ENCODE data around the gene MON2. TPM values are rescaled to one million over a fixed set of nuclear protein-coding genes. Genes with fewer than 3 reads are reported as not detected.

The MON2 gene
- total and polyA plus RNA-seq, 2 donors (not counting 3 experiments of a cell fraction or from before 2014, with no cell fraction given): 8.9 to 41.8 TPM

GRCh38 chr12:62618319-62618718 is 151.7 kb downstream of the MON2 start:
- H3K4me1 ChIP-seq (ENCODE audit: control insufficient read depth, extremely low read depth, insufficient read depth, low read length): peaks cover 12% of the 10 kb centered on the region
- FAIRE-seq: no peak
- DNase-seq (ENCODE audit: low read depth, low spot score): peak; percentile 68
- ChIA-PET CTCF (interaction anchor here (1.0 to 3.2 kb wide), 9 partner anchors 9 to 176 kb away, joined by 3 to 13 read pairs (median 5); no protein-coding TSS in a partner anchor), POLR2A (no interaction called here)
- H3K9me1 ChIP-seq (replicated peaks; ENCODE audit: control insufficient read depth, extremely low read depth, insufficient read depth, low read length): no peaks in the 10 kb centered on the region
- TF ChIP-seq CTCF (IDR thresholded peaks at IDR 0.05; ENCODE audit: extremely low read depth in 1 of 2, insufficient read depth in 1 of 2, low read depth in 1 of 2, low read length in 2 of 2) (no peak), MAX (IDR thresholded peaks at IDR 0.05; ENCODE audit: insufficient read depth, insufficient read length) (no peak), JUN (IDR thresholded peaks at IDR 0.05; ENCODE audit: borderline replicate concordance, insufficient read depth, insufficient read length, low read depth) (no peak), EZH2 (IDR thresholded peaks at IDR 0.05; ENCODE audit: borderline replicate concordance, low read depth, low read length, severe bottlenecking) (no peak), GATA2 (IDR thresholded peaks at IDR 0.05; ENCODE audit: insufficient read depth, insufficient read length, low read depth, low read length) (no peak), POLR2AphosphoS5 (IDR thresholded peaks at IDR 0.05; ENCODE audit: insufficient read depth, low read depth, low read length) (no peak), POLR2A (IDR thresholded peaks at IDR 0.05; ENCODE audit: low read depth, low read length) (no peak)
- intact Hi-C loops (cut with micrococcal nuclease): no loop called here
- H3K36me3 ChIP-seq (ENCODE audit: control insufficient read depth in 2 of 2, extremely low read depth in 1 of 2, insufficient read depth in 2 of 2, low read length in 2 of 2): no peaks in the 10 kb centered on the region
- H3K79me2 ChIP-seq (ENCODE audit: control insufficient read depth, insufficient read depth, low read length): no peaks in the 10 kb centered on the region
- H4K20me1 ChIP-seq (replicated peaks; ENCODE audit: control insufficient read depth, extremely low read depth, insufficient read depth, low read length): no peaks in the 10 kb centered on the region
- H3K9me3 ChIP-seq (replicated peaks; ENCODE audit: control insufficient read depth, insufficient read depth, low read length): no peaks in the 10 kb centered on the region
- no peak overlapping the region for H3K4me3 ChIP-seq (replicated peaks in 1 of 3; ENCODE audit: insufficient read depth in 1 of 3, low read depth in 1 of 3, low read length in 3 of 3)
- H3K27ac ChIP-seq (ENCODE audit: insufficient read depth, low read depth, low read length): no peak overlapping the region
- H3K27me3 ChIP-seq (ENCODE audit: control insufficient read depth in 2 of 2, insufficient read depth in 2 of 2, low read length in 2 of 2): no peaks in the 10 kb centered on the region
- dilution Hi-C loops (cut with MboI; ENCODE audit: extremely low pct_ligation_motif_present, low sequenced_read_pairs): loop anchor here (25.0 kb wide), 1 partner anchor 169 kb away; no protein-coding TSS in a partner anchor
- no TSS peak for BruUV-seq (replicated peaks)
- no peak overlapping the region for H3K4me2 ChIP-seq (ENCODE audit: insufficient read depth, low read length)
- no peak overlapping the region for H3K9ac ChIP-seq (replicated peaks; ENCODE audit: extremely low read depth, insufficient read depth, low read length)
- no peak overlapping the region for H2AFZ ChIP-seq (ENCODE audit: low read depth, low read length)

Data from endothelial cell of umbilical vein (primary cell).